Gastrocnemius medialis (tissue), 4 donors: ENCODE results near the gene LRIG1. TPM values are rescaled to one million over a fixed set of nuclear protein-coding genes. Genes with fewer than 3 reads are reported as not detected.

Source experiments
- ATAC-seq, 2 donors: fragments of 150-250 bp; one replicate each; pipeline ENCODE4 v1.9.1; 2016
- DNase-seq, 2 donors: peaks; one replicate each; pipeline ENCODE4 v3.0.0-alpha.2; 2019
- H3K27ac ChIP-seq, 4 donors: fragments of 200-600 bp; sonication (generic); 1 replicate in 1 of 4; 2 replicates in 3 of 4; pipeline ENCODE4 v1.5.1; 2016 to 2018; ENCODE audit warnings: mild to moderate bottlenecking in 2 of 4, moderate library complexity in 1 of 4
- H3K27me3 ChIP-seq, 3 donors: fragments of 200-600 bp; sonication (generic) in 2 of 3; 1 replicate in 1 of 3; 2 replicates in 2 of 3; pipeline versions ENCODE4 v1.5.1 to v1.6.0; 2016 to 2019; ENCODE audit warnings: mild to moderate bottlenecking in 1 of 3, moderate library complexity in 1 of 3
- H3K36me3 ChIP-seq, 2 donors: fragments of 200-600 bp; sonication (generic) in 1 of 2; one replicate each; pipeline ENCODE4 v1.5.1; 2017 to 2018
- H3K4me1 ChIP-seq, 2 donors: fragments of 200-600 bp; sonication (generic) in 1 of 2; one replicate each; pipeline ENCODE4 v1.5.1; 2016 to 2017; ENCODE audit warnings: mild to moderate bottlenecking in 2 of 2
- H3K4me3 ChIP-seq, 4 donors: fragments of 200-600 bp; sonication (generic) in 3 of 4; 1 replicate in 1 of 4; 2 replicates in 3 of 4; pipeline ENCODE4 v1.5.1; 2016 to 2019; ENCODE audit warnings: mild to moderate bottlenecking in 2 of 4
- H3K9me3 ChIP-seq, 3 donors: fragments of 200-600 bp; sonication (generic) in 2 of 3; 1 replicate in 1 of 3; 2 replicates in 2 of 3; pipeline ENCODE4 v1.5.1; 2016 to 2019
- CTCF ChIP-seq, 5 experiments: fragments of 450-650 bp in 3 of 5; fragments of 200-600 bp in 2 of 5; sonication (generic) in 2 of 5; IDR thresholded peaks in 4 of 5; conservative IDR thresholded peaks in 1 of 5; 1 replicate in 4 of 5; 2 replicates in 1 of 5; pipeline ENCODE4 v1.5.1; 2016 to 2019; ENCODE audit warnings: antibody characterized with exemption in 5 of 5, mild to moderate bottlenecking in 3 of 5, moderate library complexity in 3 of 5
- POLR2A ChIP-seq, 2 donors: fragments of 450-650 bp; IDR thresholded peaks; one replicate each; pipeline ENCODE4 v1.6.1; 2017; ENCODE audit warnings: antibody characterized with exemption in 2 of 2, mild to moderate bottlenecking in 2 of 2, moderate library complexity in 2 of 2
- in situ Hi-C, 4 donors: fragments of 200-750 bp; cut with MboI; loops; one replicate each; pipeline versions ENCODE4 v1.15.0 to v1.8.0; 2017; ENCODE audit warnings: low sequenced_read_pairs in 4 of 4
- intact Hi-C: fragments of 100-400 bp; cut with DNase I; formaldehyde crosslinking; loops from one replicate; pipeline ENCODE4 v1.15.1; 2023; ENCODE audit warnings: low total_unique reads
- total RNA-seq, 4 donors: library from RNA; depleted of rRNA; stranded (reverse); fragments of >200 nt; gene quantifications; one replicate each; pipeline versions ENCODE4 v1.1.0 to v1.2.3, GENCODE V29; 2016

LRIG1 gene
- total RNA-seq, 4 donors from 2014 or later, result 45.3 to 103 (median 58.6) TPM

- Histone ChIP-seq H3K9me3 (no peaks in the 10 kb centered on the region), H3K27ac (peak overlapping the region; percentile 70 to 91 (median 78)), H3K4me1 (peaks cover 57 to 66% of the 10 kb centered on the region in 2 donors), H3K36me3 (peaks cover 0 to 6% of the 10 kb centered on the region in 2 donors), H3K4me3 (no peak overlapping the region), H3K27me3 (no peaks in the 10 kb centered on the region)
- DNase-seq, result peak in 1 of 2 donors; percentile 13
- in situ Hi-C loops (no loop called here), intact Hi-C loops (no loop called here)
- TF ChIP-seq CTCF (IDR thresholded peaks at IDR 0.05 in 4 of 5, conservative IDR thresholded peaks at IDR 0.05 in 1 of 5), result no peak
- no peak for TF ChIP-seq POLR2A (IDR thresholded peaks at IDR 0.05)
- no peak for ATAC-seq
Measured at GRCh38 chr3:66411961-66412887, 88.6 kb downstream of the LRIG1 start.

GRCh38 chr3:66411474-66411873 is 89.3 kb downstream of the LRIG1 start:
- ATAC-seq, result peak; percentile 65 to 74
- intact Hi-C loops, result no loop called here
- in situ Hi-C loops, result no loop called here
- H3K9me3 ChIP-seq, result no peaks in the 10 kb centered on the region
- H3K4me3 ChIP-seq, result no peak overlapping the region
- H3K27ac ChIP-seq, result peak overlapping the region; percentile 70 to 91 (median 78)
- DNase-seq, result peak; percentile 63 to 74
- peaks cover 53 to 65% of the 10 kb centered on the region in 2 donors for H3K4me1 ChIP-seq
- TF ChIP-seq POLR2A (IDR thresholded peaks at IDR 0.05), result no peak
- TF ChIP-seq CTCF (IDR thresholded peaks at IDR 0.05 in 4 of 5, conservative IDR thresholded peaks at IDR 0.05 in 1 of 5), result no peak
- H3K27me3 ChIP-seq, result no peaks in the 10 kb centered on the region
- peaks cover 0 to 6% of the 10 kb centered on the region in 2 donors for H3K36me3 ChIP-seq

GRCh38 chr3:66410976-66411375 is 89.8 kb downstream of the LRIG1 start:
- Histone ChIP-seq H3K4me1 (peaks cover 53 to 65% of the 10 kb centered on the region in 2 donors), H3K27me3 (no peaks in the 10 kb centered on the region), H3K36me3 (peaks cover 0 to 6% of the 10 kb centered on the region in 2 donors), H3K4me3 (no peak overlapping the region), H3K27ac (peak overlapping the region; percentile 70 to 91 (median 78)), H3K9me3 (no peaks in the 10 kb centered on the region)
- intact Hi-C loops (no loop called here), in situ Hi-C loops (no loop called here)
- DNase-seq, result peak in 1 of 2 donors; percentile 6
- no peak for ATAC-seq
- TF ChIP-seq CTCF (IDR thresholded peaks at IDR 0.05 in 4 of 5, conservative IDR thresholded peaks at IDR 0.05 in 1 of 5) (no peak), POLR2A (IDR thresholded peaks at IDR 0.05) (no peak)

- Histone ChIP-seq H3K4me3 (no peak overlapping the region), H3K27me3 (no peaks in the 10 kb centered on the region), H3K27ac (peak overlapping the region; percentile 70 to 91 (median 78)), H3K36me3 (peaks cover 0 to 8% of the 10 kb centered on the region in 2 donors), H3K4me1 (peaks cover 56 to 65% of the 10 kb centered on the region in 2 donors), H3K9me3 (no peaks in the 10 kb centered on the region)
- intact Hi-C loops (loop anchor here (2.0 to 5.0 kb wide), 3 partner anchors 91 to 352 kb away; partner anchors contain the start of gene LRIG1), in situ Hi-C loops (loop anchor here in 3 of 4 donors (5.0 to 10.0 kb wide), 2 partner anchors 92 to 405 kb away; partner anchors contain the start of gene LRIG1 (in 1 of the 3))
- DNase-seq, result peak in 1 of 2 donors; percentile 10
- TF ChIP-seq CTCF (IDR thresholded peaks at IDR 0.05 in 4 of 5, conservative IDR thresholded peaks at IDR 0.05 in 1 of 5) (no peak), POLR2A (IDR thresholded peaks at IDR 0.05) (no peak)
- ATAC-seq, result no peak
Measured at GRCh38 chr3:66409771-66410754, 90.8 kb downstream of the LRIG1 start.
